Measurements from ENCODE around the gene B4GALNT4. TPM values are rescaled to one million over a fixed set of nuclear protein-coding genes. Genes with fewer than 3 reads are reported as not detected.

The B4GALNT4 gene
- total and polyA plus RNA-seq, 2 of the 4 experiments (the other 2 are of a cell fraction) = 5.2 to 38.6 TPM

- POLR2A ChIA-PET (ENCODE audit: unreplicated experiment) = no interaction called here
- DNase-seq = no peak
- intact Hi-C loops (cut with micrococcal nuclease) = loop anchor here (2.0 to 10.0 kb wide), 2 partner anchors 81 to 113 kb away; partner anchors contain the start of gene ANO9
Measured at GRCh38 chr11:363948-364761, 5.1 kb upstream of the B4GALNT4 start.

More at GRCh38 chr11:363948-364761, 5.1 kb upstream of the B4GALNT4 start:
- dilution Hi-C loops (cut with HindIII; ENCODE audit: low sequenced_read_pairs, unreplicated experiment) (no loop called here), in situ Hi-C loops (cut with MboI; ENCODE audit: low sequenced_read_pairs) (no loop called here)
- H3K9me3 ChIP-seq (ENCODE audit: control insufficient read depth, insufficient read depth, low read length) = peaks cover 2% of the 10 kb centered on the region; the same call in 1 of the 2 replicates
- H3K36me3 ChIP-seq (ENCODE audit: control insufficient read depth, insufficient read depth, low read length) = no peaks in the 10 kb centered on the region
- H3K4me3 ChIP-seq (ENCODE audit: insufficient read depth, low read depth, low read length) = no peak overlapping the region
- no peaks in the 10 kb centered on the region for H3K9me1 ChIP-seq (ENCODE audit: insufficient read depth, low read length)
- TF ChIP-seq NFE2L2 (IDR thresholded peaks at IDR 0.05; ENCODE audit: low read depth, low read length) = no peak
- TF ChIP-seq, protein P1, sequence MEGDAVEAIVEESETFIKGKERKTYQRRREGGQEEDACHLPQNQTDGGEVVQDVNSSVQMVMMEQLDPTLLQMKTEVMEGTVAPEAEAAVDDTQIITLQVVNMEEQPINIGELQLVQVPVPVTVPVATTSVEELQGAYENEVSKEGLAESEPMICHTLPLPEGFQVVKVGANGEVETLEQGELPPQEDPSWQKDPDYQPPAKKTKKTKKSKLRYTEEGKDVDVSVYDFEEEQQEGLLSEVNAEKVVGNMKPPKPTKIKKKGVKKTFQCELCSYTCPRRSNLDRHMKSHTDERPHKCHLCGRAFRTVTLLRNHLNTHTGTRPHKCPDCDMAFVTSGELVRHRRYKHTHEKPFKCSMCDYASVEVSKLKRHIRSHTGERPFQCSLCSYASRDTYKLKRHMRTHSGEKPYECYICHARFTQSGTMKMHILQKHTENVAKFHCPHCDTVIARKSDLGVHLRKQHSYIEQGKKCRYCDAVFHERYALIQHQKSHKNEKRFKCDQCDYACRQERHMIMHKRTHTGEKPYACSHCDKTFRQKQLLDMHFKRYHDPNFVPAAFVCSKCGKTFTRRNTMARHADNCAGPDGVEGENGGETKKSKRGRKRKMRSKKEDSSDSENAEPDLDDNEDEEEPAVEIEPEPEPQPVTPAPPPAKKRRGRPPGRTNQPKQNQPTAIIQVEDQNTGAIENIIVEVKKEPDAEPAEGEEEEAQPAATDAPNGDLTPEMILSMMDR (conservative IDR thresholded peaks at IDR 0.05; ENCODE audit: low read depth, low read length) = 0 out of 2 replicates have a peak, but pooled peaks have one; percentile 12
- no peak overlapping the region for H3K27ac ChIP-seq (ENCODE audit: insufficient read depth, low read length)
- H4K20me1 ChIP-seq (ENCODE audit: insufficient read depth, low read length) = no peaks in the 10 kb centered on the region; the same call in 1 of the 2 replicates
- no peak overlapping the region for H3K56ac ChIP-seq (ENCODE audit: extremely low read depth, insufficient read depth, low read length)
- no peak overlapping the region for H3K4me2 ChIP-seq (ENCODE audit: low read depth, low read length)
- H2BK15ac ChIP-seq (ENCODE audit: low read depth, low read length) = no peak overlapping the region
- no peak overlapping the region for H3K18ac ChIP-seq (ENCODE audit: low read depth, low read length)
- H2BK5ac ChIP-seq (ENCODE audit: low read depth, low read length, poor library complexity, severe bottlenecking) = no peak overlapping the region
- 65% methylated on average over 11 of the region's 24 CpGs; no CpG with 5 or more reads in 1 of the 2 experiments for WGBS, 2 experiments (ENCODE audit: extremely low coverage in 2 of 2, insufficient read length in 1 of 2)
- ATAC-seq (ENCODE audit: low read depth) = no peak
- no peak overlapping the region for H2BK120ac ChIP-seq (ENCODE audit: low read depth, low read length)
- no peak overlapping the region for H4K8ac ChIP-seq (ENCODE audit: low read depth in 2 of 2, low read length in 2 of 2)
- H3K4ac ChIP-seq (ENCODE audit: low read depth, low read length) = no peak overlapping the region
- H4K91ac ChIP-seq (ENCODE audit: insufficient read depth, low read depth, low read length) = no peak overlapping the region
- no peak overlapping the region for H3K14ac ChIP-seq (replicated peaks; ENCODE audit: low read depth, low read length)
- H2AK9ac ChIP-seq (replicated peaks; ENCODE audit: low read depth, low read length, poor library complexity) = no peak overlapping the region
- H2AFZ ChIP-seq (replicated peaks; ENCODE audit: low read length, poor library complexity) = peak overlapping the region; percentile 43
- no peaks in the 10 kb centered on the region for H3K79me1 ChIP-seq (ENCODE audit: low read depth in 1 of 2, low read length in 2 of 2)
- H4K5ac ChIP-seq (ENCODE audit: low read depth, low read length) = no peak overlapping the region
- no peak overlapping the region for H2BK20ac ChIP-seq (ENCODE audit: low read depth, low read length)
- H3K9ac ChIP-seq (ENCODE audit: low read depth, low read length) = no peak overlapping the region
- H3K4me1 ChIP-seq (ENCODE audit: control insufficient read depth, insufficient read depth, low read length) = peaks cover 4% of the 10 kb centered on the region
- H3K27me3 ChIP-seq (ENCODE audit: control insufficient read depth, insufficient read depth, low read length) = peaks cover 27% of the 10 kb centered on the region
- no TSS peak for BruUV-seq (replicated peaks)
- H2AK5ac ChIP-seq (ENCODE audit: low read depth, low read length) = no peak overlapping the region
- CTCF ChIA-PET = no interaction called here
- no peak overlapping the region for H3K23ac ChIP-seq (ENCODE audit: low read depth, low read length)
